AG10803 (cell line): ENCODE data around the gene KRR1.

Experiments used
- DNase-seq: peaks from one replicate; pipeline ENCODE4 v3.0.0; 2010; ENCODE audit warnings: low read depth
- H3K4me3 ChIP-seq: 2 replicates; pipeline ENCODE4 v1.5.1; 2011; ENCODE audit warnings: mild to moderate bottlenecking, low read length, control low read depth
- CTCF ChIP-seq: conservative IDR thresholded peaks from 2 replicates; pipeline ENCODE4 v1.5.1; 2011; ENCODE audit warnings: mild to moderate bottlenecking, low read length, control low read depth, inconsistent platforms

KRR1 gene

GRCh38 chr12:75478116-75478794 is 33.2 kb downstream of the KRR1 start:
- H3K4me3 ChIP-seq: no peak overlapping the region
- peak; percentile 71 for DNase-seq
- TF ChIP-seq CTCF: no peak

- DNase-seq: no peak
- no peak for TF ChIP-seq CTCF
- no peak overlapping the region for H3K4me3 ChIP-seq
These were observed 34.3 kb downstream of the KRR1 start for GRCh38 chr12:75477137-75477536.

GRCh38 chr12:75476071-75476470 is 35.3 kb downstream of the KRR1 start:
- no peak for DNase-seq
- no peak for TF ChIP-seq CTCF
- H3K4me3 ChIP-seq: no peak overlapping the region

- no peak for TF ChIP-seq CTCF
- H3K4me3 ChIP-seq: no peak overlapping the region
- DNase-seq: no peak
These were observed 37.3 kb downstream of the KRR1 start for GRCh38 chr12:75474116-75474515.

- DNase-seq: no peak
- no peak for TF ChIP-seq CTCF
- no peak overlapping the region for H3K4me3 ChIP-seq
These were observed 39.2 kb downstream of the KRR1 start for GRCh38 chr12:75471902-75472890.

- TF ChIP-seq CTCF: no peak
- H3K4me3 ChIP-seq: no peak overlapping the region
- DNase-seq: no peak
These were observed 51.2 kb downstream of the KRR1 start for GRCh38 chr12:75460204-75460603.
